CD4-positive, alpha-beta T cell treated with Interleukin-4 for 1 hour (primary cell): Measurements from ENCODE around the gene BSN.

Source experiments
- DNase-seq, 2 donors: peaks; one replicate each; pipeline ENCODE4 v3.0.0-alpha.2; 2020 to 2022

BSN gene, protein sequence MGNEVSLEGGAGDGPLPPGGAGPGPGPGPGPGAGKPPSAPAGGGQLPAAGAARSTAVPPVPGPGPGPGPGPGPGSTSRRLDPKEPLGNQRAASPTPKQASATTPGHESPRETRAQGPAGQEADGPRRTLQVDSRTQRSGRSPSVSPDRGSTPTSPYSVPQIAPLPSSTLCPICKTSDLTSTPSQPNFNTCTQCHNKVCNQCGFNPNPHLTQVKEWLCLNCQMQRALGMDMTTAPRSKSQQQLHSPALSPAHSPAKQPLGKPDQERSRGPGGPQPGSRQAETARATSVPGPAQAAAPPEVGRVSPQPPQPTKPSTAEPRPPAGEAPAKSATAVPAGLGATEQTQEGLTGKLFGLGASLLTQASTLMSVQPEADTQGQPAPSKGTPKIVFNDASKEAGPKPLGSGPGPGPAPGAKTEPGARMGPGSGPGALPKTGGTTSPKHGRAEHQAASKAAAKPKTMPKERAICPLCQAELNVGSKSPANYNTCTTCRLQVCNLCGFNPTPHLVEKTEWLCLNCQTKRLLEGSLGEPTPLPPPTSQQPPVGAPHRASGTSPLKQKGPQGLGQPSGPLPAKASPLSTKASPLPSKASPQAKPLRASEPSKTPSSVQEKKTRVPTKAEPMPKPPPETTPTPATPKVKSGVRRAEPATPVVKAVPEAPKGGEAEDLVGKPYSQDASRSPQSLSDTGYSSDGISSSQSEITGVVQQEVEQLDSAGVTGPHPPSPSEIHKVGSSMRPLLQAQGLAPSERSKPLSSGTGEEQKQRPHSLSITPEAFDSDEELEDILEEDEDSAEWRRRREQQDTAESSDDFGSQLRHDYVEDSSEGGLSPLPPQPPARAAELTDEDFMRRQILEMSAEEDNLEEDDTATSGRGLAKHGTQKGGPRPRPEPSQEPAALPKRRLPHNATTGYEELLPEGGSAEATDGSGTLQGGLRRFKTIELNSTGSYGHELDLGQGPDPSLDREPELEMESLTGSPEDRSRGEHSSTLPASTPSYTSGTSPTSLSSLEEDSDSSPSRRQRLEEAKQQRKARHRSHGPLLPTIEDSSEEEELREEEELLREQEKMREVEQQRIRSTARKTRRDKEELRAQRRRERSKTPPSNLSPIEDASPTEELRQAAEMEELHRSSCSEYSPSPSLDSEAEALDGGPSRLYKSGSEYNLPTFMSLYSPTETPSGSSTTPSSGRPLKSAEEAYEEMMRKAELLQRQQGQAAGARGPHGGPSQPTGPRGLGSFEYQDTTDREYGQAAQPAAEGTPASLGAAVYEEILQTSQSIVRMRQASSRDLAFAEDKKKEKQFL (N-terminal part only)

DNA sequence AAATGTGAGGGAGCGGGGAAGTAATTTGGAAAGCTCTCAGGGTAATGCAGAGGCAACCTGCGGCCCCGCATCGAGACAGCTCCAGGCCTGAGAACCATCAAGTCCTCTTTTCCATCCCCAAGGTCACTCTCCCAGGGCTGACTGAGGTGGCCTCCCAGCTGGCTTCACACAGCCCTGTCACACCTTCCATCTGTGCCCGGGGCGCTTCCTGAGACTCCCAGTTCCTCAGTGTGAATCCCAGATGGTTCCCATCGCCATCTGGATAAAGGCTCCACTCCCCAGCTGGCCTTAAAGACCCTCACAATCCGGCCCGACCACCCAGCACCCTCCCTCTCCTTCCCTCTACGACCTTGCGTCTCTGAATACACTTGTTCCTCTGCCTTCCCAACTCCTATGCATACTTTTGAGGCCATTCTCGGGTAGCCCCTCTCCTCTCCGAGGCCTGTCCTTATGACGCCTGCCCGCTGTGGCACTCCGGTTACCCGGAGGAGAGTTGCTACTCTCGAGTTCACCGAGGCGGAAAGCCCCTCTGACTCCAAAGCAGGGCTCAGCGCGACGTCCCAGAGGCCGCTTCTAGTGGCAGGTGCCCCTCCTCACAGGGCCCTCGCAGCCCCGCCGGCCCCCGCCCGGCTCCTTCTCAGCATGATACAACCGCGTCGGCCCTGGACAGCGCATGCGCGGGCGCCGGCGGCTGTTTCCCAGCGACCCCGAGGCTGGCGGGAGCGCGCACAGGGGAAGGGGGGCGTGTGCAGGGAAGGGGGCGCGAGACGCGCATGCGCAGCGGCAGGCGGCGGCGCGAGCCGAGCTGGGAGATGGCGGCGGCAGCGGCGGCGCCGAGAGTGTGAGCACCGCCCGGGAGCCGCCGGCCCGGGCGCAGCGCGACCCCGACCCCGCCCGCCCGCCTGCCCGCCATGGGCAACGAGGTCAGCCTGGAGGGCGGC lies at the start of gene BSN:
Gene BSN, plus strand, starts transcription at position 786 of the 941 bp plus-strand sequence. Its CDS starts 126 bp downstream, at position 912.
- peak; percentile 88 to 90 for DNase-seq

DNA sequence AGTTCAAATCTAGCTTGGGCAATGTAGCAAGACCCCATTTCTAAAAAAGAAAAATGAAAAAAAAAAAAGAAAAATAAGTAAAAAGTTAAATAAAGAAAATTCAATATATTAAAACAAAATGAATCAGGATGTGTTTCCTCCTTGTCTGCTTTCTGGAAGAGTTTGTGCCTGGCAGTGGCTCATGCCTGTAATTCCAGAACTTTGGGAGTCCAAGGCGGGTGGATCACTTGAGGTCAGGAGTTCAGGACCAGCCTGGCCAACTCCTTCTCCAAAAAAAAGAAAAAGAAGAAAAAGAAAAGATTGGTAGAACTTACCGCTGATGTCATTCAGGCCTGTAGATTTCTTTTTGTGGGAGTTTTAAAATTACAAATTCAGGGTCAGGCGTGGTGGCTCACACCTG lies 47.4 kb upstream of the BSN start:
- DNase-seq, result no peak

DNA sequence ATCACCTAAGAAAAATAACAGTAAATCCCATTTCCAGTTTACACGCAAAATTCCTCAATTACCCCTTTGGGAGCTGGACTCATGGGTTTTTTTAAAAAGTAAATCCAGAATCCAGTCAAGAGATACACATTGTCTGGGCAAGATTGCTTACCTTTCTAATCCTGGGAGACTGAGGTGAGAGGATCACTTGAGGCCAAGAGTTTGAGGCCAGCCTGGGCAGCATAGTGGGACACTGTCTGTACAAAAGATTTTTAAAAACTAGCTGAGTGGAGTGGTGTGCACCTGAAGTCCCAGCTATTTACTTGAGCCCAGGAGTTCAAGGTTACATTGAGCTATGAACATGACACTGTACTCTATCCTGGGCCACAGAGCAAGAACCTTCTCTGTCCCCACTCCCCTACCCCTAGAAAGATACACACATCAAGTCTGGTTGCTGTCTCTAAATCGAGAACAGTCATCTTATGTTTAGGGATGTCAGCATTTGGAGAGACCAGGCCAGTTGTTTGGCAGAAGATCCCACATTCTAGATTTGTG lies 45.2 kb upstream of the BSN start:
- DNase-seq, result no peak

DNA sequence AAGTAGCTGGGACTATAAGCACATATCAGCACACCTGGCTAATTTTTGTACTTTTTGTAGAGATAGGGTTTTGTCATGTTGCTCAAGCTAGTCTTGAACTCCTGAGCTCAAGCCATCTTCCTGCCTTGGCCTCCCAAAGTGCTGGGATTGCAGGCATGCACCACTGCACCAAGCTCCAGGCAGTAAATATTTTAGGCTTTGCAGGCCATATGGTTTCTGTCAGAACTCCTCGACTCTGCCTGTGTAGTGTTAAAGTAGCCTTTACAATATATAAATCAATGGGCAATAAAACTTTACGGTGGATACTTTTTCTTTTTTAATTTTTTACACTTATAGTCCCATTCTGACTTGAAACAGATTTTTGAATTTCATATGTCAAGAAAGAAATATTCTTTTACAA lies 42.6 kb upstream of the BSN start:
- no peak for DNase-seq

DNA sequence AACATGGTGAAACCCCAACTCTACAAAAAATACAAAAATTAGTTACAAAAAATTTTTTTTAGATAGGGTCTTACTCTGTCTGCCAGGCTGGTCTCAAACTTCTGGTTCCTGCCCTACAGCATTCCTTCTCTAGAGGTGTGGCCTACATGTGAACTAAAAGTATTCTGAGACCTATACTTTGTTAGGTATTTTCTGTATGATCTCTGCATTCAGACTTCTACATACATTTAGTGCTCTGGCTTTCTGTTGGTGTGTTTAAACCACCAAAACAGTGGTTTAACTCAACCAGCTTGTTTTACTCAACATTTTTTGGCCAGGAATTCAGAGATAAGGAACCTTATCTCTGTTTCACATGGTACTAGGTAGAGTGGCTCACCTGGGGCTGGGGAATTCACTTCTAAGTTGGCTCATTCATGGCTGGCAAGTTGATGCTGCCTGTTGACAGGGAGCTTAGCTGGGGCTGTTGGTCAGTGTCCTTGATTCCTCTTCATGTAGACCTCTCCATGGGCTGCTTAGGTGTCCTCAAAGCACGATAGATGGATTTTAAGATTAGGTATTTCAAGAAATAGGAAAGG lies 41.4 kb upstream of the BSN start:
- no peak for DNase-seq

DNA sequence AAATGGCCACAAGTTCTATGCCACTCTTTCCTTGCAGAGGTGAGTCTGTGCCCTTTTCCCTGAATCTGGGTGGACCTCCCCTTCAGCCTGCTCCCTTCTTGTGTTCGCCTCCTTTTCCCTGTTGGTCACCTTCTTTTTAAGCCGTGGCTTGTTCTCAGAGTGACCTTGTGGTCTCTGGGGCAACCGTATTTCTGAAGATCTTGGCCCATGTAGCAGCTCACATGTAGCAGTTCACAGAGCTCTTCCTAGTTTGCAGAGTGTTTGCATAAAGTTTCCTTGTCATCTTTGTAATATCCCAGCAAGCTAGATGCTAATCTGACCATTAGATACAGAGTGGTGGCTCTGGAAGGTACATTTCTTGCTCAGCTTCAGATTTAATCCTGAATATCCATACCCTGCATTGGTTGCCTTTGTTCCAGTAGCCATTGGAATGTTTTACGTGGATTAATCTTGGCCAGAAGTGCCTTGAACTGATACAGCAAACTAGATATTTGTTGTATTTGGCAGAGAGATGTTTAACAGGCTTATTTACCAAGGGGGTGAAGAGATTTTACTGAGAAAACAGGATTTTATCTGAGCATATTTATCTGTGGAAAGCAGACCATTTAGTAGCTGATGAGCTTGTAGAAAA lies 40.7 kb upstream of the BSN start:
- DNase-seq, result no peak

DNA sequence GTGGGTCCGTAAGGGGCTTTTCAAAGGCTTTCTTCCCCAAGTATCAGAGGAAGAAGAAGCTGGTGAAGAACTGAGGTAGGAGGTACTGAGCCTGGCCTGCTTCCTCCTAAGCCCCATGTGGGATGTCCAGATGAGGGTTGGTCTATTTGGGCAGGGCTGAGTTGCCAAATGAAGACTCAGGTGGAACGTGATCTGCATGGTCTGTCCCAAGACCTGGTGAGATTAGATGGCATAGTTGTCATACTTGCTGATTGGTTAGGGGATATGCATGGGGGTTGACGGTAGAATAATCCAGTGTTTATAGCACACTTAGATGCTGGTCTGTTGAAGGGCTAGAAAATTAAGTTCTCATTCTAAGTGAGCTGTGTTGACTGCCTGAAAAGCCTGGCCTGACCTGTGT lies 36.3 kb upstream of the BSN start:
- DNase-seq, result no peak

DNA sequence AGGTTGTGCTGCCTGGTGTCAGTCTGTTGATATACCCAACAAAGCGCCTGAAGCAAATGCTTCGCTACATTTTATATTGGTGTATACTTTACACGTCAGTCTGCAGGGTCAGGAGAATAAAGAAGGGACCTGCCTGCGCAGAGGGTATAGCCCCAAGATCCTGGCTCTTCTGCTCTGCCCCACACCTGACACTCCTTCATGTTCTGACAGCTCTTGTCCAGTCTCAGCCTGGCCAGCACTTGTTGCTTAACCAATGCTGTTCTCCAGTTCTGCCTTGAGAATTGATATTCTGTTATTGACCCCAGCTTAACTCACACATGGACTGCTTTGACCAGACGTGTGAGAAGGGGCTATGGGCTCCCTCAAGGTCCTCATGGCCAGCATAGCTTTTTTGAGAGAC lies 35.8 kb upstream of the BSN start:
- no peak for DNase-seq

DNA sequence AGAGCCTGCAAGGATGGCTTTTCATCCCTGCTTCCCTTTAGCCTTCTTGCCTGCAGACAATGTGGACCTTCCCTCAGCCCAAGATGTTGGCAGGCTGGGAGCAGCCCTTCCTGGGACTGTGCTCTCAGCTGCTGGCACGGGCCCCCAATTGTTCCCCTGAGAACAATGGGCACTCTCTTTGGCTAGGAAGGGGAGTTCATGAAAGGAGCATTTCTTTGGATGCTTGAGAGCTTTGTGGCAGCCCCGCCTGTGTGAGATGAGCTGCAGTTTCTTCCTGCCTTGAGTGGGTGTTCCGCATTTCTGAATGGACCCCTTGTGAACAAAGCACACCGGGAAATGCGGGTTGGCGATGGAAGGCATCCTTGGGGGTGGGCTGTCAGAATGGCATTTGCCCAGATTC lies 35.0 kb upstream of the BSN start:
- DNase-seq, result no peak

DNA sequence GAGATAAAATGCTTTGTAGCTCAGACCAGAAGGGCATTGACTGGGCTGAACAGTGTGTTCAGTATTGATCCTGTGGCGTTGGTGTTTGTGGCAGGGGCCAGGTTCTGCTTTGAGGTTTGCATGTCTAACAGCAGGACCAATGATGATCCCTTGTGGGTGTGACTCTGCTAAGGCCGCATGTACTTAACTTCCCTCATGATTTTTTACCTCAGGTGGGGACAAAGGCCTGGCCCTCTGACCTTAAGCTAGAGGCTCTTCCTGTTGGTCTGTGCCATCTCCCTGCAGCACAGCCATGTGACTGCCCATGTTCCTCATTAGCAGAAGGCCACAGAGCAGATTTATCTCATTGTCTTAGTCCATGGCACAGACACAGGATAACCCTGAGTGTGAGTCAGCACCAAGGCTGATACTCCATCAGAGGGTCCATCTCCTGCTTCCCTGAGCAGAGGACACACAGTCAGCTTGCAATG lies 34.3 kb upstream of the BSN start:
- no peak for DNase-seq

DNA sequence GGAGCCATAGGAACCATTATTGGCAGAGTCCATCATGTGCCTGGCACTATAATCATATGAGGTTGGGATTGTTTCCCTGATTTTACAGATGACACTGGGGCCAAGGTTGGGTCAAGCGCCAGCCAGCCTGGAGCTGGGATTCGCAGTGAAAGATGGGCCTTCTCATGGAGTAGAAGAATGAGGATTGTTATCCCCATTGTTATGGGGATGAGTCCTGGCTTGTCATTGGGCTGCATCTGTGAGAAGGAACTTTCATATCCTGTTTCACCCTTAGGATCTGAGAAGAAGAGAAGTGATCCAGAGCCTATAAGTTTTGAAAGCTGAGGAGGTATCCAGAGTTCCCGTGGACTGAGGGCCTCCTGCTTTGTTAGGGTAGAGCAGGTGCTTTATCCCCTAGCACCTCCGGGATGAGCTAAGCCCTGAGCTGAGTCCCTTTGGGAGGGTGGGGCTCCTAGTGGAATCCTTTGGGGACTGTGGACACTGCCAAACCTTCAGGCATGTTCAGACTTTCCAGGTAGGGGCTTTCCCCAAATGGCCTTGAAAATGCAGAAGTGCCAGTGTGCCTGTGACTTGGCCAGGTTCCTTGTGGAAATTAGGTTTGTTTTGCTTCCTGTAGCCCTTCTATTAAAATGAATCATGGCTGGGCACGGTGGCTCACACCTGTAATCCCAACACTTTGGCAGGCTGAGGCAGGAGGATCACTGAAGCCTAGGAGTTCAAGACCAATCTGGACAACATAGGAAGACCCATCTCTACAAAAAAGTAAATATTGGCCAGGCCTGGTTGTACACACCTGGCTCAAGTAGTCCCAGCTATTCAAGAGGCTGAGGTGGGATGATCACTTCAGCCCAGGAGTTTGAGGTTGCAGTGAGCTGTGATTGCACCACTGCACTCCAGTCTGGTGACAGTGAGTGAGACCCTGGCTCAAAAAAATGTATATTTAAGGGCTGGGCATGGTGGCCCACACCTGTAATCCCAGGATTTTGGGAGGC lies 30.2 kb upstream of the BSN start:
- DNase-seq, result no peak

DNA sequence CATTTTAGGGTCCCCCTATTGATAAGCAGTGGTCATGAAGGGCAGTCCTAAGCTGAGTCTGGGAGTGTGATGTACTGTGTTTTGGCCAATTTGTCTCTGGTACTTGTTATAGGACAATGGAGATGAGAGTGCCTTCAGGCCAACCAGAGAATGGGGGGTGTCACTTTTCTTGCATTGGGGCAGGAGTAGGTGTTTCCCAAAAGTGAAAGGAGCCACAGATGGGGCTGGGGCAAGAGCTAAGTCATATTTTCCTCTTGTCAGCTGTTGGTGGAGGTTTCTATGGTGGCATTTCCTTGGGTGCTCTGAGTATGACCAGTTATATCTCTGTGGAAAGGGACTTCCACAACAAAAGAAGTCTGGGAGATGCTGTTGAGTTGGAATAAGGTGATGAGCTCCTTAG lies 24.7 kb upstream of the BSN start:
- DNase-seq, result no peak

DNA sequence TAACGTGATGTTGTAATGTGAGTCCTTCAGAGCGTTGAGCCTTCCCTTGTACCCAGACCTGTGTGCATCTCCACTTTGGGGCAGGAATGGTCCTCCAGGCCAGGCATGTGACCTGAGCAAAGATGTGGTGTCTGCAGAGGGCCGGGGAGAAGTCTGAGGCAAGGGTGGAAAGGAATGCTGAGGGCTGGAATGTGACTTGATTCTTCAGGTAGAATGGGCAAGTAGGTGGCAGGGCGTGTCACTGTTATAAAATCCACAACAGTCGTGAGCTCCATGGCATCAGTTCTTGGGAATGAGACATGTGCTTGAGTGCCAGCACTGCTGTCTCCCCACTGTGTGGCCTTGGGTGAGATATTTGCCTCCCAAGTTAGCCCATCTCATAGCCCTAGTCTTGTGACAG lies 24.0 kb upstream of the BSN start:
- no peak for DNase-seq

DNA sequence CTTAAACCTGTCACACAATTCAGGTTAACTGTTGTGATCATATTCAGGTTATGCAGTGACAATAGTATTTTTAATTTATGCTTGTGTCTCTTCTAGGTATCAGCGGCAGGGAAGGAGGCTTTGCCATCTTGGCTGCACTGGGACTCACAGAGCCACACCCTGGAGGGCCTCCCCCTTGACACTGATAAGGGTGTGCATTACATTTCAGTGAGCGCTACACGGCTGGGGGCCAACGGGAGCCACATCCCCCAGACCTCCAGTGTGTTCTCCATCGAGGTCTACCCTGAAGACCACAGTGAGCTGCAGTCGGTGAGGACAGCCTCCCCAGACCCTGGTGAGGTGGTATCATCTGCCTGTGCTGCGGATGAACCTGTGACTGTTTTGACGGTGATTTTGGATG lies 23.6 kb upstream of the BSN start:
- DNase-seq, result no peak

DNA sequence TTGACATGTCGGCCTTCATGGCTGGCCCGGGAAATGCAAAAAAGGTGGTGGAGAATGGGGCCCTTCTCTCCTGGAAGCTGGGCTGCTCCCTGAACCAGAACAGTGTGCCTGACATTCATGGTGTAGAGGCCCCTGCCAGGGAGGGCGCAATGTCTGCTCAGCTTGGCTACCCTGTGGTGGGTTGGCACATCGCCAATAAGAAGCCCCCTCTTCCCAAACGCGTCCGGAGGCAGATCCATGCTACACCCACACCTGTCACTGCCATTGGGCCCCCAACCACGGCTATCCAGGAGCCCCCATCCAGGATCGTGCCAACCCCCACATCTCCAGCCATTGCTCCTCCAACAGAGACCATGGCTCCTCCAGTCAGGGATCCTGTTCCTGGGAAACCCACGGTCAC lies 23.1 kb upstream of the BSN start:
- DNase-seq, result no peak

DNA sequence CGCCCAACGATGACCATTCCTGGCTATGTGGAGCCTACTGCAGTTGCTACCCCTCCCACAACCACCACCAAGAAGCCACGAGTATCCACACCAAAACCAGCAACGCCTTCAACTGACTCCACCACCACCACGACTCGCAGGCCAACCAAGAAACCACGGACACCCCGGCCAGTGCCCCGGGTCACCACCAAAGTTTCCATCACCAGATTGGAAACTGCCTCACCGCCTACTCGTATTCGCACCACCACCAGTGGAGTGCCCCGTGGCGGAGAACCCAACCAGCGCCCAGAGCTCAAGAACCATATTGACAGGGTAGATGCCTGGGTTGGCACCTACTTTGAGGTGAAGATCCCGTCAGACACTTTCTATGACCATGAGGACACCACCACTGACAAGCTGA lies 22.6 kb upstream of the BSN start:
- no peak for DNase-seq

DNA sequence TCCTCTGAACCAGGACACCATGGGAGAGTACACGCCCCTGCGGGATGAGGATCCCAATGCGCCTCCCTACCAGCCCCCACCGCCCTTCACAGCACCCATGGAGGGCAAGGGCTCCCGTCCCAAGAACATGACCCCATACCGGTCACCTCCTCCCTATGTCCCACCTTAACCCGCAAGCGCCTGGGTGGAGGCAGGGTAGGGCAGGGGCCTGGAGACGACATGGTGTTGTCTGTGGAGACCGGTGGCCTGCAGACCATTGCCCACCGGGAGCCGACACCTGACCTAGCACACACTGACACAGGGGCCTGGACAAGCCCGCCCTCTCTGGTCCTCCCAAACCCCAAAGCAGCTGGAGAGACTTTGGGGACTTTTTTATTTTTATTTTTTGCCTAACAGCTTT lies 21.2 kb upstream of the BSN start:
- DNase-seq, result no peak

DNA sequence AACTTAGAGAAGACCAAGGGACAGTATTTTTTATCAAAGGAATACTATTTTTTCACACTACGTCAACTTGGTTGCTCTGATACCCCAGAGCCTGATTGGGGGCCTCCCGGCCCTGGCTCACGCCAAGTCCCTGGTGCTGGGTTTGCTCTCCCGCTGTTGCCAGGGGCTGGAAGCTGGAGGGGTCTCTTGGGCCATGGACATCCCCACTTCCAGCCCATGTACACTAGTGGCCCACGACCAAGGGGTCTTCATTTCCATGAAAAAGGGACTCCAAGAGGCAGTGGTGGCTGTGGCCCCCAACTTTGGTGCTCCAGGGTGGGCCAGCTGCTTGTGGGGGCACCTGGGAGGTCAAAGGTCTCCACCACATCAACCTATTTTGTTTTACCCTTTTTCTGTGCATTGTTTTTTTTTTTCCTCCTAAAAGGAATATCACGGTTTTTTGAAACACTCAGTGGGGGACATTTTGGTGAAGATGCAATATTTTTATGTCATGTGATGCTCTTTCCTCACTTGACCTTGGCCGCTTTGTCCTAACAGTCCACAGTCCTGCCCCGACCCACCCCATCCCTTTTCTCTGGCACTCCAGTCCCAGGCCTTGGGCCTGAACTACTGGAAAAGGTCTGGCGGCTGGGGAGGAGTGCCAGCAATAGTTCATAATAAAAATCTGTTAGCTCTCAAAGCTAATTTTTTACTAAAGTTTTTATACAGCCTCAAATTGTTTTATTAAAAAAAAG lies 20.3 kb upstream of the BSN start:
- no peak for DNase-seq
